ENCODE data around the gene UVSSA.
"Not testable (repeated sequence)": the region's sequence is repeated elsewhere in the genome, so short reads cannot be mapped to it uniquely, and the experiment has no call there.

UVSSA gene

GRCh38 chr4:1329408-1330371, 17.3 kb upstream of the UVSSA start:
- DNase-seq (ENCODE audit: low read depth in 2 of 2, low spot score in 1 of 2), result no peak

- peak in 1 of 2 donors; percentile 25 for DNase-seq (ENCODE audit: low read depth in 2 of 2, low spot score in 1 of 2)
These were observed 16.0 kb upstream of the UVSSA start for GRCh38 chr4:1330761-1331590.

DNA sequence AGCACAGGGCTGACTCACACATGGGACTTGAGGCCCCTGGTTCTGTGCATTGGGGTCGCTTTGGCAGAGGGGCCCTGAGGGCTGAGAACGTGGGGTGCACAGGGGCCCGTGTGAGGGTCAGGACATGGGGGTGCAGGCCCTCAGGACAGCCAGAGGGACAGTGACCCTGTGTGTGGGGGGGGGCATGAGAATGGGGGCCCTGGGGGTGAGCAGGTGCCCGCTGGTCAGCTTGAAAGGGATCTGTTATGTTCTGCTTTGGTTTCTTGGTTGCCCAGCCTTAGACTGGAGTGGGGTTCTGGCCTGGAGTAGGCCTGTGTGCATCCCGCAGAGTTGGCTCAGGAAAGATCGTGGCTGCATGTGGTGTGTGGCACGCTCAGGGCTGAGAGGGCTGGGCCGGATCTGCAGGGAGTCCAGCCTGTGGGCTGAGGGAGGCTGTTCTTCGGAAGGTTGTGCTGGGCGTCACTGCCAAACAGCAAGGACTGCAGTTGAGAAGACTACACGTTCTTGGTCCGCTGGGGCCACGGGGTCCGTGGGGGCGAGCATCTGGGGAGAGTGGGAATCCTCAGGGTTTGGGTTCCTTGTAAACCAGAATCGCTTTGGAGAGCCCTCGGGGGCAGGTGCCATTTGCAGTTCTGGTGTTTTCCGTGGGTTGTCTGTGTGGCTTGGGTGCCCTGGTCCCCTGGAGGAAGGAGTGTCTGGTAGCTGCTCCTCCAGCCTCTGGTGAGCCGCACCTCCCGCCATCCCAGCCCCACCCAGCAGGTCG, 15.2 kb upstream of the UVSSA start:
- no peak for DNase-seq (ENCODE audit: low read depth in 2 of 2, low spot score in 1 of 2)

DNA sequence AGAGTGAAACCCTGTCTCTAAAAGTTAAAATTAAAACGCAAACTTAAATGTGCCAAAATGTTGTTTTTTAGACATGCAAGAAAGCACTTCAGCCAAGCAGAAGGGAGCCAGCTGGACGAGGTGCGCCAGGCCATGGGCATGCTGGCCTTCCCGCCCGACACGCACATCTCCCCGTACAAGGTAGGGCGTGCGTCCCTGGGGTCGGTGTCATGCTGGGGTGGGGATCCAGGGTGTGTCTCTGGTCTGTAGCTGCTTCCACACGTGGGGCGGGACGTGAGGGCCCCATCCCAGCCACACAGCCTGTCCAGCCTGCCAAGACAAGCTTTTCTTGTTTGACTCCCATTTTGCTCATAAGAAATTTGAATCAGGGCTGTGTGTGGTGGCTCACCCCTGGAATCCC, 14.3 kb upstream of the UVSSA start:
- no peak for DNase-seq (ENCODE audit: low read depth in 2 of 2, low spot score in 1 of 2)

DNA sequence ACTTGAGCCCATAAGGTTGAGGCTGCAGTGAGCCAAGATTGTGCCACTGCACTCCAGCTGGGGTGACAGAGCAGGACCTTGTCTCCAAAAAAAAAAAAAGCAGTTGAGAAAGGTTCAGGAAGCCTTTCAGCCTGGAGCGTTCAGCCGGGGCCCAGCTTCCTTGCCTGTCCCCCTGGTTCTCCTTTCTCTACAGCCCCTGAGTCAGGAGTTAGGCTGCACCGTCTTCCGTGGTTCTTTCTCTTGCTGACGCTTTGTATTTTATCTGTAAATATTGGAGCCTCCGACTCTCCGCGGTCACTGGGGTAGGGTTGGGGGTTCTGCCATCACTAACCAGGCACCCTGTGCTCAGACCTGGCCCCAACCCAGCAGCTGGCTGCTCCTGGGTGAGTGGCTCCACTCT, 13.8 kb upstream of the UVSSA start:
- DNase-seq (ENCODE audit: low read depth in 2 of 2, low spot score in 1 of 2), result no peak

GRCh38 chr4:1333851-1334578, 13.0 kb upstream of the UVSSA start:
- DNase-seq (ENCODE audit: low read depth in 2 of 2, low spot score in 1 of 2), result not testable (repeated sequence)

GRCh38 chr4:1334579-1334895, 12.5 kb upstream of the UVSSA start:
- no peak for DNase-seq (ENCODE audit: low read depth in 2 of 2, low spot score in 1 of 2)

DNA sequence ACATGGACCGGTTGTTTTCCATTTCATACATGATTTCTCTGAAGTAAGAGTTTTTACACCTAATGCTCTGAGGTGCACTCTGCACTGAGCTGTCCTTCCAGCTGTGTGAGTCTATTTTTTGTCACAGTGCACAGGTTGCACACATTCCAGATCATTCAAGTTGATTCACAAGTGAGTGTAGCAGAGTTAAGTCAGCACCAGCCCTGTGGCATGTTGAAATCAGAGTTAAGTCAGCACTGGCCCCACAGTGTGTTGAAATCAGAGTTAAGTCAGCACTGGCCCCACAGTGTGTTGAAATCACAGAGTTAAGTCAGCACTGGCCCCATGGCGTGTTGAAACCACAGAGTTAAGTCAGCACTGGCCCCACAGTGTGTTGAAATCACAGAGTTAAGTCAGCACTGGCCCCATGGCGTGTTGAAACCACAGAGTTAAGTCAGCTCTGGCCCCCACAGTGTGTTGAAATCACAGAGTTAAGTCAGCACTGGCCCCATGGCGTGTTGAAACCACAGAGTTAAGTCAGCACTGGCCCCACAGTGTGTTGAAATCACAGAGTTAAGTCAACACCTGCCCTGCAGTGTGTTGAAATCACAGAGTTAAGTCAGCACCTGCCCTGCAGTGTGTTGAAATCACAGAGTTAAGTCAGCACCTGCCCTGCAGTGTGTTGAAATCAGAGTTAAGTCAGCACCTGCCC, 11.7 kb upstream of the UVSSA start:
- not testable (repeated sequence) for DNase-seq (ENCODE audit: low read depth in 2 of 2, low spot score in 1 of 2)

DNA sequence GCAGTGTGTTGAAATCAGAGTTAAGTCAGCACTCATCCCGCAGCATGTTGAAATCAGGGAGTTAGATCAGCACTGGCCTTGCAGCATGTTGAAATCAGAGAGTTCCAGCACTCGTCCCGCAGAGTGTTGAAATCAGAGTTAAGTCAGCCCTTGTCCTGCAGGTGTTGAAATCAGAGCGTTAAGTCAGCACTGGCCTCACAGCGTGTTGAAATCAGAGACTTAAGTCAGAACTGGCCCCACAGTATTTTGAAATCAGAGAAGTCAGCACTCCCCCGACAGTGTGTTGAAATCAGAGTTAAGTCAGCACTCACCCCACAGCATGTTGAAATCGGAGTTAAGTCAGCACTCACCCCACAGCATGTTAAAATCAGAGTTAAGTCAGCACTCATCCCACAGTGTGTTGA, 10.9 kb upstream of the UVSSA start:
- no peak for DNase-seq (ENCODE audit: low read depth in 2 of 2, low spot score in 1 of 2)

DNA sequence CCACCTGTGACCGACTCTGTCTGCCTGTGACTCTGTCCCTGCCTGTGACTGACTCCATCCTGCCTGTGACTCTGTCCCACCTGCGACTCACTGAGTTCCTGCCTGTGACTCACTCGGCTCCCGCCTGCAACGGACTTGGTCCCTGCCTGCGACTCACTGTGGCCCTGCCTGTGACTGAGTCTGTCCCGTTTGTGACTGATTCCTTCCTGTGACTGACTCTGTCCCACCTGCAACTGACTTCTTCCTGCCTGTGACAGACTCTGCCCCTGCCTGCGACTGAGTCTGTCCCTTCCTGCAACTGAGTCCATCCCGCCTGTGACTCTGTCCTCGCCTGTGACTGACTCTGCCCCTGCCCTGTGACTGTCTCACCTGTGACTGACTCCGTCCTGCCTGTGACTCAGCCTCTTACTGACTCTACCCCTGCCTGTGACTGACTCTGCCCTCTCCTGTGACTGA, 9.6 kb upstream of the UVSSA start:
- DNase-seq (ENCODE audit: low read depth in 2 of 2, low spot score in 1 of 2), result peak in 1 of 2 donors; percentile 22

GRCh38 chr4:1337951-1338751, 8.9 kb upstream of the UVSSA start:
- no peak for DNase-seq (ENCODE audit: low read depth in 2 of 2, low spot score in 1 of 2)

DNA sequence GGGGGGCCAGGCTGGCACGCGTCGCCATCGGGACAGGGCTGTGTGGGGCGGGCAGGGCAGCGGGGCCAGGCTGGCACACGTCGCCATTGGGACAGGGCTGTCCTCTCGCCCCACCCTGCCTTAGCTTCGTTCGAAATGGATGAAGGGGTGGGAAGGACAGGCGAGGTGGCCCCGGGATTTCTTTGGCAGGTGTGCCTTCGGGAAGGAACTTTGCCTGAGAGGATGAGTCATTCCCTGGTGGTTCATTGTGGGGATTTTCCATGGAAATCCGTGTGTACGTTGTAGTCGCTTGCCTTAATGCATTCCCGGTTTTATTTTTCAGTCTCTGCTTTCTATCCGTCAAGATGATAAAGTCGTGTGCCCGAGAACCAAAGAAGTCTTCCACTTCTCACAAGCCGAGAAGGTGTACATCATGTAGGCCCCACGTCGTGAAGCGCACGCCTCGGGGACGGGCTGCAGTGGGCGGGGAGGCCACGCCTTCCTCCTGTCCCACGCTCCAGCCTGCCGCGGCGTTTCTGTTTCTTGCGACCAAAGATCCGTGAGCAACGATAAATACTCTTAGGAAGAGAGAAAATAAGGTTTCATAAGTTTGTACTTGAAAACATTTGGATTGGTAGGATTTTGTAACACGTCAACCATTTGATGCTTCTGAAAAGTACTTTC, 8.1 kb upstream of the UVSSA start:
- no peak for DNase-seq (ENCODE audit: low read depth in 2 of 2, low spot score in 1 of 2)

GRCh38 chr4:1339489-1339888, 7.5 kb upstream of the UVSSA start:
- DNase-seq (ENCODE audit: low read depth in 2 of 2, low spot score in 1 of 2), result no peak

DNA sequence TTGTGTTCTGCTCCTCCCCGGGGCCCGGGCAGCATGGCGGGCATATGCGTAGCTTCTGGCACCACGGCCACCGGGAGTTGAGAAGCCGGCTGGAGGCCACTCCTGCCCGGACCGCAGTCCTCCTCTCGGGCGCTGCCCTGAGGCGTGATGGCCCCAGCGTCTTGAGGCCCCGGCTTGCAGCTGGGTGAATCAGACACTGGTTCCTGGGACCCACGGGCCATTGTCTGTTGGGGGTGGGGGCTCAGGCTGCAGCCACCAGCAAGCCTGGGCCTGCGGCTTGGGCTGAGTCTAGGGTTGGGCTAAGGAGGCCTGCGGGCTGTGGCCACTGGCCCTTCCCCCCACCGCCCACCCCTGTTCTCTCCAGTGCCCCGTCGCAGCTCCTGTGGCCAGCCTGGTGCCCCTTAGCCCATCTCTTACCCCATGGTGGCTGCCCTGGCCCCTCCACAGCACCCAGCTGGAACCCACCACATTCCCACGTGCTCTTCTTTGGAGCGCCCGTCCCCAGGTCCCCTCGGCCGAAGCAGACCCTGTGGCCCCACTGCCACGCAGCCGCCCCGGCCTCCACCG, 6.7 kb upstream of the UVSSA start:
- no peak for DNase-seq (ENCODE audit: low read depth in 2 of 2, low spot score in 1 of 2)

- no peak for DNase-seq (ENCODE audit: low read depth in 2 of 2, low spot score in 1 of 2)
These were observed 6.1 kb upstream of the UVSSA start for GRCh38 chr4:1340861-1341260.

DNA sequence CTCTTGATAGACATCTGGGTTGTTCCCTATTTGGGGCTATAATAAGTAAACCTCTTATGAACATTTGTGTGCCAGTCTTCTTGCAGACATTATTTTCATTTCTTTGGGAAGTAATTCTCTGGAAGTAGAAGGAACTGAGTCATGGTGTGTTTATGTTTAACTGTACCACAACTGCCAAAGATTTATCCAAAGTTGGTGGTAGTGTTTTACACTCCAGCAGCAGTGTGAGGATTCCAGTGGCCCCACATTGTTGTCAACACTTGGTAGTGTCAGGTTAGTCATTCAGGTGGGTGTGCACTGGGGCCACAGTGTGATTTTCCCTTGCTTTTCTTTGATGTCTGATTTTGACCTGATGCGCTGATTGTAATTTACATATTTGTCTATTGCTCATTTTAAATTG, 5.0 kb upstream of the UVSSA start:
- DNase-seq (ENCODE audit: low read depth in 2 of 2, low spot score in 1 of 2), result no peak

DNA sequence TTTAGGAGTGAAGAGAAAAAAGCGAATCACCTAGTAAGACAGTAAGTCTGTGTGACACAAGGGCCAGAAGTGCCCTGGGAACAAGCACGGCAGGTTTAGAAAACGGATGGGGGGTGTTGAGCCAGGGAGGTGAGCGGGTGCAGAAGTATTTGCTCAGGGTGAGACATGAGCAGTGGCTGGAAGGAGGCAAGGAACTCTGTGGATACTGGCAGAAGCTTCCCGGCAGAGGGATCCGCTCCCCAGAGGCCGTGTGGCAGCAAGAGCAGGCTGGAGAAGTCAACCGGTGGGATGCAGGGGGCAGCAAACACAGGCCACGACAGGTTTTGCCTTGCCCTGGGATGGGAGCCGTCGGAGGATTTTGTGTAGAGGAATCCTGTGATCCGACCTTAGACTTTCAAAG, 2.3 kb upstream of the UVSSA start:
- no peak for DNase-seq (ENCODE audit: low read depth in 2 of 2, low spot score in 1 of 2)
